ENCODE data around the gene UNC5C.

DNA sequence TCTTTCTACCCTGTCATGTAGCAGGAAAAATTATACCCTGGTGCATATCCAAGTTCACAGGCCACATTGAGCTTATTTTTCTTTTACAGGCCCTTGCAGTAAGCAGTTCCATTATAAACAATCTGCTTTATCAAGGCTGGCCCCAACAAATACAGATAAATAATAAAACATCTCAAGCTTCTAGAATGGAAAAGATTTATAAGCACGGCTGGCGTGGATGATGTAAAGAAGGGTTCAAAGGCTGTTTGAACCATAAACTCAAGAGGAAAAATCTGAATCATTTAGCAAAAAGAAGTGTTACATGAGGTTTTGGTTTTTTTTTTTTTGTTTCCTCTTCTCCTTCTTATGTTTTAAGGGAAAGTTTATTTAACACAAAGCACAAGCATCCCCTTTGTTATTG, 109.7 kb downstream of the UNC5C start:
- TF ChIP-seq, protein P1, sequence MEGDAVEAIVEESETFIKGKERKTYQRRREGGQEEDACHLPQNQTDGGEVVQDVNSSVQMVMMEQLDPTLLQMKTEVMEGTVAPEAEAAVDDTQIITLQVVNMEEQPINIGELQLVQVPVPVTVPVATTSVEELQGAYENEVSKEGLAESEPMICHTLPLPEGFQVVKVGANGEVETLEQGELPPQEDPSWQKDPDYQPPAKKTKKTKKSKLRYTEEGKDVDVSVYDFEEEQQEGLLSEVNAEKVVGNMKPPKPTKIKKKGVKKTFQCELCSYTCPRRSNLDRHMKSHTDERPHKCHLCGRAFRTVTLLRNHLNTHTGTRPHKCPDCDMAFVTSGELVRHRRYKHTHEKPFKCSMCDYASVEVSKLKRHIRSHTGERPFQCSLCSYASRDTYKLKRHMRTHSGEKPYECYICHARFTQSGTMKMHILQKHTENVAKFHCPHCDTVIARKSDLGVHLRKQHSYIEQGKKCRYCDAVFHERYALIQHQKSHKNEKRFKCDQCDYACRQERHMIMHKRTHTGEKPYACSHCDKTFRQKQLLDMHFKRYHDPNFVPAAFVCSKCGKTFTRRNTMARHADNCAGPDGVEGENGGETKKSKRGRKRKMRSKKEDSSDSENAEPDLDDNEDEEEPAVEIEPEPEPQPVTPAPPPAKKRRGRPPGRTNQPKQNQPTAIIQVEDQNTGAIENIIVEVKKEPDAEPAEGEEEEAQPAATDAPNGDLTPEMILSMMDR (IDR thresholded peaks at IDR 0.05), result no peak
- no peak for TF ChIP-seq POLR2A (IDR thresholded peaks at IDR 0.05)

All from uterus (tissue), 2 donors.